Astrocyte (in vitro differentiated cells and primary cell): ENCODE data around the gene GBA3. TPM values are rescaled to one million over a fixed set of nuclear protein-coding genes. Genes with fewer than 3 reads are reported as not detected.

ENCODE experiments used
- DNase-seq: peaks from one replicate; pipeline ENCODE4 v3.0.0-alpha.2; 2010; ENCODE audit warnings: low read depth
- FAIRE-seq: peaks from 2 replicates; lab custom pipeline; 2011; peaks lifted over from hg19 to GRCh38; lab: Jason Lieb, UNC
- H2AFZ ChIP-seq: 2 replicates; pipeline ENCODE4 v1.6.0; 2012; ENCODE audit warnings: low read depth, low read length, inconsistent platforms
- H3K27ac ChIP-seq: 2 replicates; pipeline ENCODE4 v1.5.1; 2011; ENCODE audit warnings: low read depth, low read length, inconsistent platforms
- H3K27me3 ChIP-seq: 2 replicates; pipeline ENCODE4 v1.6.0; 2011; ENCODE audit warnings: low read length, inconsistent platforms; ENCODE audit not compliant: insufficient read depth
- H3K36me3 ChIP-seq: 2 replicates; pipeline ENCODE4 v1.5.1; 2011; ENCODE audit warnings: low read length, inconsistent platforms; ENCODE audit not compliant: insufficient read depth
- H3K4me1 ChIP-seq: 2 replicates; pipeline ENCODE4 v1.5.1; 2011; ENCODE audit warnings: low read length, inconsistent platforms; ENCODE audit not compliant: insufficient read depth
- H3K4me2 ChIP-seq: 2 replicates; pipeline ENCODE4 v1.6.0; 2012; ENCODE audit warnings: low read length, inconsistent platforms
- H3K4me3 ChIP-seq: 2 replicates; pipeline ENCODE4 v1.5.1; 2011; ENCODE audit warnings: low read depth, mild to moderate bottlenecking, low read length, inconsistent platforms; ENCODE audit not compliant: insufficient read depth
- H3K79me2 ChIP-seq: 2 replicates; pipeline ENCODE4 v1.6.0; 2012; ENCODE audit warnings: mild to moderate bottlenecking, low read length, inconsistent platforms; ENCODE audit not compliant: insufficient read depth
- H3K9ac ChIP-seq: 2 replicates; pipeline ENCODE4 v1.6.0; 2012; ENCODE audit warnings: mild to moderate bottlenecking, low read length, inconsistent platforms
- H3K9me3 ChIP-seq: 2 replicates; pipeline ENCODE4 v1.5.1; 2012; ENCODE audit warnings: low read depth, mild to moderate bottlenecking, low read length, inconsistent platforms; ENCODE audit not compliant: insufficient read depth
- H4K20me1 ChIP-seq: 2 replicates; pipeline ENCODE4 v1.6.0; 2012; ENCODE audit warnings: low read length, inconsistent platforms; ENCODE audit not compliant: insufficient read depth
- H3K27ac Mint-ChIP-seq: one replicate; pipeline ENCODE4 v1.8.0; 2021; ENCODE audit warnings: mild to moderate bottlenecking, mixed read lengths; ENCODE audit not compliant: unreplicated experiment
- H3K27me3 Mint-ChIP-seq: one replicate; pipeline ENCODE4 v1.8.0; 2021; ENCODE audit warnings: low read depth, mixed read lengths; ENCODE audit not compliant: unreplicated experiment
- H3K36me3 Mint-ChIP-seq: one replicate; pipeline ENCODE4 v1.8.0; 2021; ENCODE audit warnings: low read depth, mixed read lengths; ENCODE audit not compliant: unreplicated experiment
- H3K4me1 Mint-ChIP-seq: one replicate; pipeline ENCODE4 v1.8.0; 2021; ENCODE audit warnings: low read depth, mixed read lengths; ENCODE audit not compliant: unreplicated experiment
- H3K4me3 Mint-ChIP-seq: one replicate; pipeline ENCODE4 v1.8.0; 2021; ENCODE audit warnings: mild to moderate bottlenecking, moderate library complexity, mixed read lengths; ENCODE audit not compliant: unreplicated experiment
- H3K9me3 Mint-ChIP-seq: one replicate; pipeline ENCODE4 v1.8.0; 2021; ENCODE audit warnings: mild to moderate bottlenecking, mixed read lengths; ENCODE audit not compliant: unreplicated experiment
- CTCF ChIP-seq: IDR thresholded peaks from 2 replicates; pipeline ENCODE4 v1.5.1; 2011; ENCODE audit warnings: low read depth, mild to moderate bottlenecking, inconsistent platforms, low read length, moderate library complexity; ENCODE audit not compliant: insufficient read depth
- EZH2 ChIP-seq: IDR thresholded peaks from 2 replicates; pipeline ENCODE4 v1.6.1; 2012; ENCODE audit warnings: mild to moderate bottlenecking, low read length, inconsistent platforms; ENCODE audit not compliant: insufficient read depth
- total RNA-seq: library from RNA; stranded (reverse); gene quantifications from 2 replicates; pipeline ENCODE4 v1.2.1, GENCODE V29; 2021

GBA3 gene
- total RNA-seq, 1 donor from 2014 or later = not detected

GRCh38 chr4:22857411-22857810 is 164.7 kb downstream of the GBA3 start:
- Histone ChIP-seq H3K9ac (no peak overlapping the region), H3K4me1 (no peaks in the 10 kb centered on the region), H3K4me3 (no peak overlapping the region), H2AFZ (no peak overlapping the region), H4K20me1 (no peaks in the 10 kb centered on the region), H3K27ac (no peak overlapping the region), H3K27me3 (no peaks in the 10 kb centered on the region), H3K9me3 (no peaks in the 10 kb centered on the region), H3K4me2 (no peak overlapping the region), H3K79me2 (no peaks in the 10 kb centered on the region), H3K36me3 (no peaks in the 10 kb centered on the region)
- Mint-ChIP-seq H3K36me3 (no peaks in the 10 kb centered on the region), H3K27me3 (no peaks in the 10 kb centered on the region), H3K9me3 (no peaks in the 10 kb centered on the region), H3K27ac (no peak overlapping the region), H3K4me1 (no peaks in the 10 kb centered on the region), H3K4me3 (no peak overlapping the region)
- FAIRE-seq = no peak
- TF ChIP-seq EZH2 (no peak), CTCF (no peak)
- DNase-seq = no peak

- Histone ChIP-seq H4K20me1 (no peaks in the 10 kb centered on the region), H3K4me3 (no peak overlapping the region), H3K9me3 (no peaks in the 10 kb centered on the region), H3K27ac (no peak overlapping the region), H3K27me3 (no peaks in the 10 kb centered on the region), H3K4me2 (no peak overlapping the region), H3K9ac (no peak overlapping the region), H2AFZ (no peak overlapping the region), H3K4me1 (no peaks in the 10 kb centered on the region), H3K36me3 (no peaks in the 10 kb centered on the region), H3K79me2 (no peaks in the 10 kb centered on the region)
- TF ChIP-seq CTCF (no peak), EZH2 (no peak)
- Mint-ChIP-seq H3K36me3 (no peaks in the 10 kb centered on the region), H3K9me3 (no peaks in the 10 kb centered on the region), H3K27me3 (no peaks in the 10 kb centered on the region), H3K4me1 (no peaks in the 10 kb centered on the region), H3K27ac (no peak overlapping the region), H3K4me3 (no peak overlapping the region)
- FAIRE-seq = no peak
- DNase-seq = no peak
These were observed 166.6 kb downstream of the GBA3 start for GRCh38 chr4:22859318-22859717.

Other genes starting within 250 kb of the GBA3 start
- gene ADGRA3, start 176.9 kb upstream of the GBA3 start, total RNA-seq = 27.3 TPM in 2 replicates